H1 (cell line): ENCODE measurements around the gene DUS1L. TPM values are rescaled to one million over a fixed set of nuclear protein-coding genes. Genes with fewer than 3 reads are reported as not detected.

ENCODE experiments used
- CTCF ChIA-PET: fragments of 300-600 bp; sonication (Branson Sonifier 250); formaldehyde crosslinking; loops from one replicate; lab custom pipeline; 2021; ENCODE audit not compliant: partially characterized antibody; lab: Charles Lee
- POLR2A ChIA-PET: fragments of 300-600 bp; sonication (Branson Sonifier 250); formaldehyde crosslinking; loops from one replicate; lab custom pipeline; 2021; ENCODE audit warnings: inconsistent platforms; ENCODE audit not compliant: partially characterized antibody; lab: Charles Lee
- DNase-seq, 2 experiments: peaks; one replicate each; pipeline versions ENCODE4 v3.0.0 to v3.0.0-alpha.2; 2010 to 2022; ENCODE audit warnings: low spot score in 2 of 2, low read depth in 1 of 2, mixed read lengths in 1 of 2
- FAIRE-seq: peaks from 2 replicates; lab custom pipeline; 2011; peaks lifted over from hg19 to GRCh38; lab: Jason Lieb, UNC
- H2AFZ ChIP-seq: 2 replicates; pipeline ENCODE4 v1.8.1; 2012; ENCODE audit warnings: low read length, inconsistent platforms
- H2AK5ac ChIP-seq: 2 replicates; pipeline ENCODE4 v1.6.1; 2013; ENCODE audit warnings: low read depth, low read length
- H2BK120ac ChIP-seq: replicated peaks from 2 replicates; pipeline ENCODE3; 2013; ENCODE audit warnings: low read depth, low read length, inconsistent platforms
- H2BK12ac ChIP-seq: 2 replicates; pipeline ENCODE4 v1.6.1; 2013; ENCODE audit warnings: low read depth, low read length
- H2BK15ac ChIP-seq: 2 replicates; pipeline ENCODE4 v1.6.1; 2013; ENCODE audit warnings: low read length
- H2BK20ac ChIP-seq: 2 replicates; pipeline ENCODE4 v1.6.1; 2013; ENCODE audit warnings: low read length
- H2BK5ac ChIP-seq: 2 replicates; pipeline ENCODE4 v1.6.1; 2013; ENCODE audit warnings: low read depth, low read length
- H3K14ac ChIP-seq: 2 replicates; pipeline ENCODE4 v1.6.1; 2013; ENCODE audit warnings: inconsistent platforms; ENCODE audit not compliant: insufficient read length
- H3K18ac ChIP-seq: 2 replicates; pipeline ENCODE4 v1.6.1; 2013; ENCODE audit warnings: low read length; ENCODE audit errors: extremely low read depth
- H3K23ac ChIP-seq: 2 replicates; pipeline ENCODE4 v1.6.1; 2013; ENCODE audit warnings: inconsistent platforms; ENCODE audit not compliant: insufficient read length
- H3K23me2 ChIP-seq: 2 replicates; pipeline ENCODE4 v1.6.1; 2013; ENCODE audit warnings: low read depth, low read length
- H3K27ac ChIP-seq: 2 replicates; pipeline ENCODE4 v1.6.1; 2011; ENCODE audit warnings: low read depth, low read length, inconsistent platforms
- H3K27me3 ChIP-seq, 4 experiments: replicated peaks in 1 of 4; 1 replicate in 1 of 4; 2 replicates in 3 of 4; pipeline versions ENCODE4 v1.6.1 to v1.8.1; 2011 to 2013; ENCODE audit warnings: low read length in 3 of 4, mild to moderate bottlenecking in 3 of 4, inconsistent platforms in 2 of 4, mixed read lengths in 2 of 4, moderate library complexity in 1 of 4; ENCODE audit not compliant: control insufficient read depth in 3 of 4, insufficient read depth in 3 of 4; ENCODE audit errors: extremely low read depth in 1 of 4
- H3K36me3 ChIP-seq, 4 experiments: 2 replicates each; pipeline versions ENCODE4 v1.6.1 to v1.8.1; 2011 to 2013; ENCODE audit warnings: mild to moderate bottlenecking in 4 of 4, low read length in 3 of 4, moderate library complexity in 2 of 4, control low read depth in 1 of 4, inconsistent platforms in 1 of 4; ENCODE audit not compliant: insufficient read depth in 4 of 4, control insufficient read depth in 2 of 4
- H3K4ac ChIP-seq: replicated peaks from 2 replicates; pipeline ENCODE3; 2013; ENCODE audit warnings: low read length, low read depth, mixed read lengths, inconsistent platforms; ENCODE audit not compliant: insufficient read length
- H3K4me1 ChIP-seq, 4 experiments: replicated peaks in 1 of 4; 1 replicate in 1 of 4; 2 replicates in 3 of 4; pipeline versions ENCODE4 v1.6.1 to v1.8.1; 2011 to 2013; ENCODE audit warnings: low read length in 3 of 4, inconsistent platforms in 2 of 4, mixed read lengths in 1 of 4; ENCODE audit not compliant: insufficient read depth in 4 of 4, control insufficient read depth in 3 of 4
- H3K4me2 ChIP-seq, 2 experiments: 2 replicates each; pipeline versions ENCODE4 v1.6.1 to v1.8.1; 2011 to 2013; ENCODE audit warnings: low read depth in 2 of 2, low read length in 2 of 2, control low read depth in 1 of 2, inconsistent platforms in 1 of 2, mild to moderate bottlenecking in 1 of 2; ENCODE audit not compliant: insufficient read depth in 1 of 2
- H3K4me3 ChIP-seq, 4 experiments: fragments of 200-600, 300-600 bp in 1 of 4; sonication (generic), shearing (Covaris generic), sonication (Bioruptor Twin) in 1 of 4; 2 replicates each; pipeline versions ENCODE4 v1.5.1 to v1.8.1; 2011 to 2016; ENCODE audit warnings: low read length in 4 of 4, low read depth in 3 of 4, control low read depth in 2 of 4, inconsistent platforms in 2 of 4, mild to moderate bottlenecking in 2 of 4, mixed read lengths in 1 of 4, moderate library complexity in 1 of 4; ENCODE audit not compliant: insufficient read depth in 2 of 4; ENCODE audit errors: extremely low read depth in 1 of 4
- H3K56ac ChIP-seq: replicated peaks from 2 replicates; pipeline ENCODE3; 2013; ENCODE audit warnings: low read depth, mild to moderate bottlenecking, mixed read lengths, low read length, inconsistent platforms; ENCODE audit not compliant: insufficient read length
- H3K79me1 ChIP-seq: 2 replicates; pipeline ENCODE4 v1.6.1; 2013; ENCODE audit warnings: low read depth, low read length, control low read depth
- H3K79me2 ChIP-seq, 2 experiments: 2 replicates each; pipeline versions ENCODE4 v1.6.1 to v1.8.1; 2012 to 2013; ENCODE audit warnings: low read length in 2 of 2, mild to moderate bottlenecking in 2 of 2, inconsistent platforms in 1 of 2; ENCODE audit not compliant: insufficient read depth in 2 of 2, control insufficient read depth in 1 of 2
- H3K9ac ChIP-seq, 4 experiments: replicated peaks in 1 of 4; 1 replicate in 1 of 4; 2 replicates in 3 of 4; pipeline versions ENCODE4 v1.6.1 to v1.8.1; 2011 to 2013; ENCODE audit warnings: low read depth in 3 of 4, low read length in 3 of 4, control low read depth in 2 of 4, mild to moderate bottlenecking in 2 of 4, moderate library complexity in 2 of 4, inconsistent platforms in 1 of 4; ENCODE audit errors: extremely low read depth in 1 of 4
- H3K9me3 ChIP-seq, 2 experiments: 2 replicates each; pipeline versions ENCODE4 v1.6.1 to v1.8.1; 2012 to 2013; ENCODE audit warnings: mild to moderate bottlenecking in 2 of 2, moderate library complexity in 2 of 2, control low read depth in 1 of 2, inconsistent platforms in 1 of 2, low read depth in 1 of 2, low read length in 1 of 2, mixed read lengths in 1 of 2; ENCODE audit not compliant: insufficient read depth in 2 of 2
- H4K20me1 ChIP-seq, 2 experiments: replicated peaks in 1 of 2; 2 replicates each; pipeline versions ENCODE3 to v1.8.1; 2011 to 2013; ENCODE audit warnings: inconsistent platforms in 2 of 2, low read length in 2 of 2, mild to moderate bottlenecking in 1 of 2; ENCODE audit not compliant: insufficient read depth in 2 of 2, control insufficient read depth in 1 of 2
- H4K5ac ChIP-seq: 2 replicates; pipeline ENCODE4 v1.6.1; 2013; ENCODE audit warnings: low read length, low read depth, mixed read lengths, inconsistent platforms; ENCODE audit not compliant: insufficient read length
- H4K8ac ChIP-seq: 2 replicates; pipeline ENCODE4 v1.8.0; 2013; ENCODE audit warnings: mild to moderate bottlenecking, moderate library complexity, low read length, inconsistent platforms; ENCODE audit not compliant: insufficient read depth; ENCODE audit errors: extremely low read depth
- H4K91ac ChIP-seq: replicated peaks from 2 replicates; pipeline ENCODE3; 2013; ENCODE audit warnings: low read length, mixed read lengths, inconsistent platforms; ENCODE audit not compliant: insufficient read length
- CHD1 ChIP-seq: IDR thresholded peaks from 2 replicates; pipeline ENCODE4 v1.6.1; 2012; ENCODE audit warnings: low read depth, low read length, improper control_type of control experiment
- CHD2 ChIP-seq: IDR thresholded peaks from 2 replicates; pipeline ENCODE4 v1.6.1; 2012; ENCODE audit warnings: low read length, improper control_type of control experiment
- EGR1 ChIP-seq: IDR thresholded peaks from 2 replicates; pipeline ENCODE4 v1.6.1; 2011; ENCODE audit warnings: low read depth, low read length, borderline replicate concordance
- KDM1A ChIP-seq: fragments of 200-600, 300-600 bp; sonication (generic); IDR thresholded peaks from 2 replicates; pipeline ENCODE4 v1.7.1; 2016; ENCODE audit warnings: mild to moderate bottlenecking, low read length, borderline replicate concordance
- RBBP5 ChIP-seq: IDR thresholded peaks from 2 replicates; pipeline ENCODE4 v1.7.1; 2012; ENCODE audit warnings: low read depth, mild to moderate bottlenecking, inconsistent platforms, low read length, moderate library complexity, borderline replicate concordance
- RNF2 ChIP-seq: fragments of 200-900, 300-1000 bp; sonication (generic); IDR thresholded peaks from 2 replicates; pipeline ENCODE4 v1.7.1; 2016; ENCODE audit warnings: borderline replicate concordance, low read depth, mild to moderate bottlenecking, antibody characterized with exemption, low read length; ENCODE audit not compliant: poor library complexity, severe bottlenecking; ENCODE audit errors: missing control alignments
- SIN3A ChIP-seq, 2 experiments: IDR thresholded peaks in 1 of 2; conservative IDR thresholded peaks in 1 of 2; 2 replicates each; pipeline ENCODE4 v1.6.1; 2011 to 2012; ENCODE audit warnings: low read length in 2 of 2, improper control_type of control experiment in 1 of 2, low read depth in 1 of 2, mild to moderate bottlenecking in 1 of 2
- SUZ12 ChIP-seq: fragments of 200-600 bp; sonication (generic); IDR thresholded peaks from 2 replicates; pipeline ENCODE4 v1.6.1; 2012; ENCODE audit warnings: mild to moderate bottlenecking, inconsistent platforms, low read length, moderate library complexity, mixed read lengths
- YY1 ChIP-seq: IDR thresholded peaks from 2 replicates; pipeline ENCODE4 v1.6.1; 2011; ENCODE audit warnings: low read depth, mild to moderate bottlenecking, low read length
- WGBS, 2 experiments: shearing (Covaris generic) in 1 of 2; methylation state at CpG; one replicate each; pipeline versions ENCODE4 v1.1.6 to v1.1.7; 2013 to 2015; ENCODE audit warnings: low lambda C conversion rate in 2 of 2, mixed read lengths in 2 of 2, inconsistent platforms in 1 of 2, low coverage in 1 of 2, missing lambda C conversion rate in 1 of 2; ENCODE audit not compliant: insufficient replicate concordance in 2 of 2, insufficient coverage in 1 of 2, insufficient read length in 1 of 2; ENCODE audit errors: extremely low coverage in 1 of 2, missing lambda C conversion rate in 1 of 2; 5-methylcytosine and 5-hydroxymethylcytosine counted together
- polyA plus RNA-seq, 7 experiments: library from polyadenylated mRNA; depleted of rRNA in 3 of 7; stranded (reverse) in 5 of 7; unstranded in 2 of 7; fragments of >200 nt in 5 of 7; fragments of 200-250 nt in 2 of 7; gene quantifications; 1 replicate in 5 of 7; 2 replicates in 1 of 7; 4 replicates in 1 of 7; pipeline versions ENCODE4 v1.2.1 to v1.2.3, GENCODE V29; 2011 to 2013; ENCODE audit warnings: missing spikeins in 2 of 7, mixed read lengths in 2 of 7
- total RNA-seq: library from RNA; stranded (reverse); fragmentation: NEBNext Ultra II Directional; extraction: Animal tissue kit (Norgen Biotek cat#: 25700); gene quantifications from 2 replicates; pipeline ENCODE4 v1.2.1, GENCODE V29; 2021
- TF ChIP-seq, protein P1 (sequence below), 3 experiments: IDR thresholded peaks; 1 replicate in 2 of 3; 2 replicates in 1 of 3; pipeline versions ENCODE4 v1.5.1 to v1.6.1; 2011; ENCODE audit warnings: low read length in 3 of 3, mild to moderate bottlenecking in 3 of 3, inconsistent platforms in 2 of 3, low read depth in 1 of 3, moderate library complexity in 1 of 3; ENCODE audit not compliant: insufficient read depth in 1 of 3; ENCODE audit errors: control extremely low read depth in 1 of 3

DUS1L gene
- total and polyA plus RNA-seq, 2 of the 8 experiments (the other 6 are each of a cell fraction or from before 2014, with no cell fraction given) = 34.5 to 69.1 TPM

- no peak overlapping the region for H3K9ac ChIP-seq
- H3K36me3 ChIP-seq = peaks cover 0 to 1% (median under 1%) of the 10 kb centered on the region in 4 experiments; a peak in 2 of 8 replicates
- no peak overlapping the region for H3K56ac ChIP-seq
- H2AFZ ChIP-seq = no peak overlapping the region
- no peak overlapping the region; the same call in 1 of the 2 replicates for H2BK15ac ChIP-seq
- no peak overlapping the region for H3K4me3 ChIP-seq
- H3K79me2 ChIP-seq = peaks cover 12 to 23% of the 10 kb centered on the region in 2 experiments; a peak in 3 of 4 replicates
- H2BK12ac ChIP-seq = no peak overlapping the region
- no peaks in the 10 kb centered on the region for H3K27me3 ChIP-seq
- peaks cover 0 to 8% of the 10 kb centered on the region in 2 experiments for H4K20me1 ChIP-seq
- WGBS, 2 experiments = 85% methylated on average over 10 of the region's 10 CpGs; no CpG with 5 or more reads in 1 of the 2 experiments
- CTCF ChIA-PET = interaction anchor here (0.7 to 6.5 kb wide), 4 partner anchors 16 to 57 kb away, joined by 3 to 61 read pairs (median 8); no protein-coding TSS in a partner anchor
- H3K79me1 ChIP-seq = peaks cover 4% of the 10 kb centered on the region
- H3K4me1 ChIP-seq = peaks cover 0 to 63% (median 52%) of the 10 kb centered on the region in 4 experiments; a peak in 6 of 7 replicates
- H3K23ac ChIP-seq = no peak overlapping the region
- no peak for FAIRE-seq
- H4K91ac ChIP-seq = no peak overlapping the region
- H2BK5ac ChIP-seq = peak overlapping the region; percentile 58; the same call in 1 of the 2 replicates
- no peak overlapping the region for H2BK20ac ChIP-seq
- DNase-seq = no peak
- H3K23me2 ChIP-seq = peaks cover 14% of the 10 kb centered on the region; the same call in 1 of the 2 replicates
- H4K8ac ChIP-seq = peak overlapping the region; percentile 22; the same call in 1 of the 2 replicates
- POLR2A ChIA-PET = interaction anchor here (0.9 to 1.9 kb wide), 7 partner anchors 9 to 81 kb away, joined by 3 to 6 read pairs (median 4); no protein-coding TSS in a partner anchor
- no peak overlapping the region for H2BK120ac ChIP-seq
- H3K4ac ChIP-seq = peak overlapping the region; percentile 74
- no peak overlapping the region for H3K4me2 ChIP-seq
- H3K27ac ChIP-seq = no peak overlapping the region
- H2AK5ac ChIP-seq = peak overlapping the region; percentile 7; the same call in 1 of the 2 replicates
- H3K9me3 ChIP-seq = no peaks in the 10 kb centered on the region
- H4K5ac ChIP-seq = no peak overlapping the region
- H3K18ac ChIP-seq = no peak overlapping the region
- H3K14ac ChIP-seq = no peak overlapping the region
- TF ChIP-seq YY1 (no peak), KDM1A (no peak), EGR1 (no peak), SUZ12 (no peak), RNF2 (no peak), RBBP5 (no peak), SIN3A (conservative IDR thresholded peaks at IDR 0.05 in 1 of 2, IDR thresholded peaks at IDR 0.05 in 1 of 2; ENCODE audit: low read depth in 1 of 2, low read length in 2 of 2) (no peak), CHD1 (no peak), CHD2 (no peak)
- TF ChIP-seq, protein P1, sequence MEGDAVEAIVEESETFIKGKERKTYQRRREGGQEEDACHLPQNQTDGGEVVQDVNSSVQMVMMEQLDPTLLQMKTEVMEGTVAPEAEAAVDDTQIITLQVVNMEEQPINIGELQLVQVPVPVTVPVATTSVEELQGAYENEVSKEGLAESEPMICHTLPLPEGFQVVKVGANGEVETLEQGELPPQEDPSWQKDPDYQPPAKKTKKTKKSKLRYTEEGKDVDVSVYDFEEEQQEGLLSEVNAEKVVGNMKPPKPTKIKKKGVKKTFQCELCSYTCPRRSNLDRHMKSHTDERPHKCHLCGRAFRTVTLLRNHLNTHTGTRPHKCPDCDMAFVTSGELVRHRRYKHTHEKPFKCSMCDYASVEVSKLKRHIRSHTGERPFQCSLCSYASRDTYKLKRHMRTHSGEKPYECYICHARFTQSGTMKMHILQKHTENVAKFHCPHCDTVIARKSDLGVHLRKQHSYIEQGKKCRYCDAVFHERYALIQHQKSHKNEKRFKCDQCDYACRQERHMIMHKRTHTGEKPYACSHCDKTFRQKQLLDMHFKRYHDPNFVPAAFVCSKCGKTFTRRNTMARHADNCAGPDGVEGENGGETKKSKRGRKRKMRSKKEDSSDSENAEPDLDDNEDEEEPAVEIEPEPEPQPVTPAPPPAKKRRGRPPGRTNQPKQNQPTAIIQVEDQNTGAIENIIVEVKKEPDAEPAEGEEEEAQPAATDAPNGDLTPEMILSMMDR (IDR thresholded peaks at IDR 0.05; ENCODE audit: control extremely low read depth in 1 of 3, insufficient read depth in 1 of 3, low read depth in 1 of 3, low read length in 3 of 3) = no peak
These were observed 35.7 kb upstream of the DUS1L start for GRCh38 chr17:82101301-82101715.
